GM18907 (cell line): ENCODE measurements around the gene LMX1B.
"Not testable (repeated sequence)": the region's sequence is repeated elsewhere in the genome, so short reads cannot be mapped to it uniquely, and the experiment has no call there.

ENCODE experiments used
- ATAC-seq: cut with Tn5 transposase; IDR thresholded peaks from one replicate; pipeline ENCODE4 v1.9.1; 2021; ENCODE audit warnings: mild to moderate bottlenecking, moderate library complexity; ENCODE audit not compliant: unreplicated experiment

The LMX1B gene

DNA sequence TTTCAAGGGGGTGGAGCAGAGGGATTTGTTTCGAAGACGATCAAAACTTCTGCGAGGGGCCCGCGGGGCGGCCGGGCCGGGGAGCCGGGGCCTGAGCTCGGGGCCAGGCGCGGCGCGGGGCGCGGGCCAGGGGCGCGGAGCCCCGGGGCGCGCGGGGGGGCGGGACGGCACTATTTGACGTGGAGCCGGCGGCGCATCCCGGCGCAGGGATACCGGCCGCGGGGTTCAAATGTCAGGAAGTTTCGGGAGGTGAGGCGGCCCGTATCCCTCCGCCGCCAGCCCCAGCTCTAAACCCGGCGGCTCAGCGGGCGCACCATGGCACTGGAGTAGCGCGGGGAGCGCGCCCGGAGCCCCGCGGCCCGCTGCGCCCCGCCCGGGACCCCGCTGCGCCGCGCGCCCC is at the start of gene LMX1B:
TSS of gene LMX1B (plus strand) at position 278 of the 400 bp plus-strand sequence. CDS start 522 bp downstream, outside the sequence.
- ATAC-seq, result no peak

- ATAC-seq, result no peak
Measured at GRCh38 chr9:126564128-126564527, 49.6 kb upstream of the LMX1B start.

DNA sequence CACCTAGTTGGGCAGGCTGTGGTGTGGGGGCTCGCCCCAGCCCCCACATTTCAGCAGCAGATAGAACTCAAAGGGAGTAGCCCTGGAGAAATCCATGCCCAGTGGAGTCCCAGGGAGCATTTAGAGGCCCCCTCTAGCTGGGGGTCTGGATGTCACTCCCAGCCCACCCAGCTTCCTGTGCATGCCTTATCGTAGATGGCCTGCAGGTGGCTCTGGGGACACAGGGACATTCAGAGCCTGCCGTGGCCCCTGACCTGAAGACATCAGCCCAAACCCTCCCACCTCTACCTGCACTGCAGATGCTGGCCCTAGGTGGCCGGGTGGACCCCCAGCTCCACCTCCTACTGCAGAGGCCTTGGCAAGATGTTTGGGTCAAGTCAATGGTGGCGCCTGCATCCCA is 49.0 kb upstream of the LMX1B start:
- no peak for ATAC-seq

DNA sequence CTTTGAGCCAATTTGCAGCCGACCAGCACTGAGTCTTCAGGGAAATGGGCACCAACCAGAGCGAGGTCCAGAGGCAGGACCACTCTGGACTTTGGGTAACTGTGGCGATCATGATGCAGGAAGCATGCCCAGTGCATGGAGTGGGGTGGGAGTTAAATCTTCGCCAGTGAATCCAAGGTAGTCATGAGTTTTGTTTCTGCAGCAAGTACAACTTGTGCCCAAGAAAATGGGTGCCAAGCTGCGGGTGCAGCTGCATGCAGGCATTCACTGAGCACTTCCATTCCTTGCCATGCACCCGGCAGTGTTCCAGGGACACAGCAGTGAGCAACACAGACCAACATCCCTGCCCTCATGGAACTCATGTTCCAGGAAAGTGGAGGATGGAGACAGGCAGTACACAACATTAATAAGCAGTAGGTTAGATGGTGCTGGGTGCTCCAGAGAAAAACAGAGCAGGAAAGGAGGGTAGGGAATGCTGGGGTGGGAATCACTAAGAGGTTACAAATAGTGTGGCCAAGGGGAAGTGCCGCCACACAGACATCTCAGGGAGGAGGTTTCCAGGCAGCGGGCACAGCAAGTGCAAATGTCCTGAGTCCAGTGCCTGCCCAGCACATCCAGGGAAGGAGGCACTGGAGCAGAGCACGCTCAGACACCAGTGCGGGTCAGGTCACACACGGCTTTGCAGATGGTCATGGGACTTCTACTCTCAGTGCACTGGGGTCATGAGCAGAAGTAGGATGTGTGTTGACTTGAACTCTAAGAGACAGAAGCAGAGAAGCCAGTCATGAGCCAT is 48.2 kb upstream of the LMX1B start:
- ATAC-seq, result no peak

DNA sequence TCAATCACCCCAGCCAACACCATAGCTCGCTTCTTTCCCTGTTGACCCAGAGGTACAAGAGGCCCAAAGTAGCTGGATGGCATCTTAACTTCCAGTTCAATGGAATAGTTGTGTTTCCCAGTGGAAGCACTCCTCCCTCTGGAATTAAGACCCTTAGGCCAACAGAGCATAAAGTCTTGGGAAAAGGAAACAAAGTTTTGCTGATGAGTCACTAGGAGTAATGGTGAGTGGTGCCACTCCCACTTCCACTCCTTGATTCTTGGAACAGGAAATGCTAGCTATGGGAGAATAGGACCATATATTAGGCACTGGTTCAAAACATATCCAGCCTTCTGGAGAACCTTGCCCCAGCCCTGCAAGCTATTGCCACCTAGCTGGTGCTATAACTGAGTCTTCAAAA is 44.7 kb upstream of the LMX1B start:
- ATAC-seq, result no peak

DNA sequence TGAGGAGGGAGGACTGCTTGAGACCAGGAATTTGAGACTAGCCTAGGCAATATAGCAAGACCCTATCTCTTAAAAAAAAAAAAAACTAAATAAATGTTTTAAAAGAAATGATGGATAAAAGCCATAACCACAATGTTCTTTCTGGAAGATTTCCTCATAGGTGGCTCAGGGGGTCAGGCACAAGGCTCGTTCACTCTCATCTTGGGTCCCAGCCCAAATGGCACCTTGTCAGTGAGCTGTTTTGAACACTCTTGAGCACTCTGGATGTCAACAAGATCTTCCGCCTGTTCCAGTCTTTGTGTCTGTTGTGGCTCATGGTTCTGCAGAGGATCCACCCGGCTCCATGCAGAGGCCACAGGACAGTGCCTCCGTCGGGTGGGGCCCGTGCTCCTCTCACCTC is 35.7 kb upstream of the LMX1B start:
- no peak for ATAC-seq

DNA sequence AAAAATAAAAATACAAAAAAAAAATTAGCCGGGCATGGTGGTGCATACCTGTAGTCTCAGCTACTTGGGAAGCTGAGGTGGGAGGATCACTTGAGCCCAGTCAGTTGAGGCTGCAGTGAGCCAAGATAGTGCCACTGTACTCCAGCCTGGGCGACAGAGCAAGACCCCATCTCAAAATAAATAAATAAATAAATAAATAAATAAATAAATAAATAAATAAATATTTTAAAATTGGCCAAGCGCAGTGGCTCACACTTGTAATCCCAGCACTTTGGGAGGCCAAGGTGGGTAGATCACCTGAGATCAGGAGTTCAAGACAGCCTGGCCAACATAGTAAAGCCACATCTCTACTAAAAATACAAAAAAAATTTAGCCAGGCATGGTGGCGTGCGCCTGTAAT is 33.4 kb upstream of the LMX1B start:
- ATAC-seq, result not testable (repeated sequence)

GRCh38 chr9:126581893-126582292 is 31.8 kb upstream of the LMX1B start:
- no peak for ATAC-seq

- no peak for ATAC-seq
Measured at GRCh38 chr9:126582427-126582826, 31.3 kb upstream of the LMX1B start.

GRCh38 chr9:126583144-126583760 is 30.5 kb upstream of the LMX1B start:
- no peak for ATAC-seq

- ATAC-seq, result no peak
Measured at GRCh38 chr9:126584611-126585010, 29.1 kb upstream of the LMX1B start.

- ATAC-seq, result no peak
Measured at GRCh38 chr9:126586236-126586635, 27.5 kb upstream of the LMX1B start.

DNA sequence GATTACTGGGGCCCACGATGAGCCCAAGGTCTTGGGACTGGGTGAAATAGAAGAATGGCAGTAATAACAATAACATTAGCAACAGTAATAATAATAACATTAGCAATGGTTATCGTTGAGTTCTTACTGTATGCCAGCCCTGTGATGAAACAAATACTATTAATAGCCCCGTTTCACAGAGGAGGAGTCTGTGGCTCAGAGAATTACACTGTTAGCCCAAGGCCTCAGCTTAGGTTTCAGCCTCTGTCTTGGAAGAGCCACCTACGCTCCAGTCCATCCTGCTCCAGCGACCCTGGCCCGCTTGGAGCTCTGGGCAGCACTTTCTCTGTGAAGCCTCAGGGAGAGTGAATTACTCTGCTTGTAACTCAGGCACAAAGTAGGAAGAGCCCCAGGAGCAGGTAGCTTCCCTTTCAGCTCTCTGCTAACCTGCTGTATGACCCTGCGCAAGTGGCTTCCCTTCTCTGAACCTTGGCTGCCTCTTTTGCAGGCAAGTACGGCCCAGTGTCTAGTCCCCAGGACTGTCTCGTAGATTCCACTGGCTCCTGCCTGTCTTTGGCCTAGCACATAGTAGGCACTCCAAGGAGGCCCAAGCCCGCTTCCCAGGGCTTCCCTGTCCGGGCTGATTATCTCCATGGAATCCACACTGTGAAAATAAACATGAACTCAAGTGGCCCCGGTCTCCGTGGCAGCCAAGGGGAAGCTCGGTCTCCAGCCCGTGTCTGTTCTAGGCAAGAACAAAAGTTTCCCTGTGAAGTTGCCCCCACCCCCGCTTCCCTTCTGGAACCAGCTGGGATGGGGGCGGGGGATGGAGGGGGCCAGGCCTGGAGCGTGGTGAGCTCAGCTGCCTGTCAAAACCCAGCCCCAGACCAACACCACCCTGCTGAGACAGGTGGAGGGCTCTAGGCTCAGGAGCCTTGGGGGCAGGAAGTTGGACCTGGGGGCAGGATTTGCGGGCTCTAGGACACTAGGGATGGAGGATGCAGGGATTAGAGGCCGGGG is 26.2 kb upstream of the LMX1B start:
- no peak for ATAC-seq

GRCh38 chr9:126588491-126589168 is 25.1 kb upstream of the LMX1B start:
- ATAC-seq, result no peak

GRCh38 chr9:126589349-126589748 is 24.4 kb upstream of the LMX1B start:
- ATAC-seq, result no peak

DNA sequence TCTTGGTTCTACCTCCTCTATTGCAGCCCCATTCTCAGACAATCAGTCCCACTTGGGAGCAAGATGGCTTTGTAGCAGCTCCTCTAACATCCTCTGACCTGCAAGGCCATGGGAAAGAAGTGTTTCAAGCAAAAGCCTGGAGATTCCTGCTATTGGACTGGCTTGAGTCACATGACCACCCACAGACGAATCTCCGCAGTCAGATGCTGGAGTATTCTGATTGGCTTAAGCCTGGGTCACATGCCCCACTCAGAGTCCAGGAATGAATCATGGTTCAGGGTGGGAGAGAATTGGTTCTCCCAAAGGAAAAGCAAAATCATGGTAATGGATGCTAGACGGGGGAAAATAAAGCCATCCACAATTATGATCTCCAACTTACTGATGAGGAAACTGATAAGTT is 22.6 kb upstream of the LMX1B start:
- no peak for ATAC-seq

DNA sequence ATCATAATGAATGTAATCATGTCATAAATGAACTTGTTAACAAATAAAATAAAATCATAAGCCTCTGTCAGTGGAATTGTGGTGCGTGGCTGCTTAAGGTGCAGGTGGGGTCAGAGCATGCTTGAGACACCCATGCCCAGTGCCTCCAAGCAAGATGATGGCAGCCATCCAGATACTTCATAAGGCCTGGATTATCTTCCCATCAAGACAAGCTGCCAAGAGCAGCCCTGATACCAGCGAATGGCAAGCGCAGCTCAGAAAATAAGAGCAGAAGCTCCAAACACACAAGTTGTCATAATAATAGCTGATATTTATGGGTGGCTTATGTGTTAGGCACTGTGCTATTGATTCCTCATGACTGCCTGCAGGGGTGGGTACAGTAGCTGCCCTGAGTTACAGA is 21.8 kb upstream of the LMX1B start:
- no peak for ATAC-seq

GRCh38 chr9:126592461-126592860 is 21.3 kb upstream of the LMX1B start:
- no peak for ATAC-seq

- ATAC-seq, result no peak
Measured at GRCh38 chr9:126595982-126596381, 17.7 kb upstream of the LMX1B start.

DNA sequence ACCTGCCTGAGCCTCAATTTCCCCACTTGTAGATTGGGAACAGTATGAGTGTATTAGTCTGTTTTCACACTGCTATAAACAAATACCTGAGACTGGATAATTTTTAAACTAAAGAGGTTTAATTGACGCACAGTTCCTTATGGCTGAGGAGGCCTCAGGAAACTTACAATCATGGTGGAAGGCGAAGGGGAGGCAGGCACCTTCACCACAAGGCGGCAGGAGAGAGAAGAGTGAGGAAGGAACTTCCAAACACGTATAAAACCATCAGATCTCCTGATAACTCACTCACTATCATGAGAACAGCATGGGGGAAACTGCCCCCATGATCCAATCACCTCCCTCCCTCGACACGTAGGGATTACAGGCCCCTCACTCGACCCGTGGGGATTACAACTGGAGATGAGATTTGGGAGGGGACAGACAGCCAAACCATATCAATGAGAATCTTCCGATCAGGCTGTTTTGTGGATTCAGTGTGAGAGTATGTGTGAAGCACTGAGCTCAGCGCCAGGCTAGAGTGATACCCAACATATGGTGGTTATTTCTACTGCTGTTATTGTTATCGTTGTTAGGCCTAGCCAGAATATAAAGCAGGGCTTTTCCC is 14.6 kb upstream of the LMX1B start:
- ATAC-seq, result no peak
